Measurements from ENCODE around the gene PDE4A.

GRCh38 chr19:10380313-10381102 is 39.8 kb upstream of the PDE4A start, which contains the start of gene TYK2:
- peak in 1 of 3 experiments; percentile 4 for TF ChIP-seq CTCF (IDR thresholded peaks at IDR 0.05)
- no peak for TF ChIP-seq POLR2A (IDR thresholded peaks at IDR 0.05)

Measured in testis (tissue), 2 donors.